Epidermal melanocyte (primary cell): ENCODE data around the gene TRPM7.
"Not testable (repeated sequence)": the region's sequence is repeated elsewhere in the genome, so short reads cannot be mapped to it uniquely, and the experiment has no call there.

Experiments used
- DNase-seq: peaks from one replicate; pipeline ENCODE4 v3.0.0; 2011; ENCODE audit warnings: low spot score; ENCODE audit not compliant: insufficient read length

TRPM7 gene

GRCh38 chr15:50686469-50687301 lies at the start of gene TRPM7:
TRPM7 (minus strand) TSS chr15:50686797; CDS start chr15:50686533, 264 bp downstream.
- peak; percentile 73 for DNase-seq

- DNase-seq, result no peak
Measured at GRCh38 chr15:50735156-50735555, 48.6 kb upstream of the TRPM7 start.

DNA sequence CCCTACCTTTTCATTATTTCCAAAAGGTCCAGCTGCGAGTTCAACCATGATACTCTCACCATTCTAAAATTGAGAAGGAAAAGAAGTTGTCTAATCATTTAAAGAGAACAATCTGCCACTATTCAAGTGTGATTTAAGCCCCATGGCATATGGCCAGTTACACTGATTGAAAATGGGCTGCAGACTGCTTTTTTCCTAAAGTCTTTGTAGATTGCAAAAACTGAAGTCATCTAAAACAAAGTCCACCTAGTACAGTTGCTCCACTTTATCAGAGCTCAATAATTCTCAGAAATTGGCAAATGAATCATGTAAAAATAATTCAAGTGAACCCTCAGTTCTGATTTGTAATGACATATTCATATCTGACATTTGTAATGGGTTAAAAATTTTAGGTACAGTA lies 39.7 kb upstream of the TRPM7 start:
- no peak for DNase-seq

- DNase-seq, result no peak
Measured at GRCh38 chr15:50718700-50719125, 32.1 kb upstream of the TRPM7 start.

GRCh38 chr15:50712018-50712417 lies 25.4 kb upstream of the TRPM7 start:
- DNase-seq, result no peak

DNA sequence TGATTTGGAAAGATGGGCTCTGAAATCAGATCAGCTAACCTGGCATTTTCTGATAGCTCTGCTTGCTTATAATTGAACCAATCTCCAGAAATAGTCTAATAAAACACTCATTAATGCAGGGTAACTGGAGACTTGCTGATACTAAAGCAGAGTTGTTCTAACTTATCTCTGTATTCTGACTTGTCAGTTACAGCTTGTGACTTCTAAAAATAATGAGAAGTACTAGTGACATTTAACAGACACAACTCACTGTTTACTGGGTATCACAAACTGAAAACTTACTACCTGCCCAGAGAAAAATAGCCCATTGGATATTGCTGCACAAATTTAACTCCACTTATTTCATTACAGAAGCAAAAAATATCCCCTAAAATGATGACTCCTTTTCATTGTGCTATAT lies 24.0 kb upstream of the TRPM7 start:
- DNase-seq, result no peak

GRCh38 chr15:50707878-50708427 lies 21.4 kb upstream of the TRPM7 start:
- DNase-seq, result no peak

DNA sequence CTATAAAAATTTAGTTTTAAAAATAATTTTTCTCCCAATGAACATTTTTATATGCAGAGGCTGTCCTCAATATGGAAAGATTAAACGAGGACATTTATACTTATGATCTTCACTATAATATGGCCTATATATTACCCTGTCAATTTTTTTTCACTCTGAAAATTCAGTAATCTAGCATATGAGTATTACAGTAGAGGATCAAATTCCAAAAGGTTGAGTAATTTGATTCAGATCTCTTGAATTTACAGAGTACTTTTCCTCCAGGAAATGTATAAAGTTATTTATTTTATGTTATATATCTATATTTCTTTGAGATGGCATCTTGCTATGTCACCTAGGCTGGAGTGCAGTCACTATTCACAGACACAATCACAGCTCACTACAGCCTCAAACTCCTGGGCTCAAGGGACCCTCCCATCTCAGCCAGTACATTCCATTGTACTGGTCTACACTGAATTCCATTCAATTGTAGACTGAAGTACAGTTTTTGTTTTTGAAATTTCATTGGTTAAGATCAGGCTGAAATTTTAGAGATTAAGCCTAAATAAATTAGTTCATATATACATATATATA lies 16.3 kb upstream of the TRPM7 start:
- no peak for DNase-seq

- no peak for DNase-seq
Measured at GRCh38 chr15:50698101-50698500, 11.5 kb upstream of the TRPM7 start.

DNA sequence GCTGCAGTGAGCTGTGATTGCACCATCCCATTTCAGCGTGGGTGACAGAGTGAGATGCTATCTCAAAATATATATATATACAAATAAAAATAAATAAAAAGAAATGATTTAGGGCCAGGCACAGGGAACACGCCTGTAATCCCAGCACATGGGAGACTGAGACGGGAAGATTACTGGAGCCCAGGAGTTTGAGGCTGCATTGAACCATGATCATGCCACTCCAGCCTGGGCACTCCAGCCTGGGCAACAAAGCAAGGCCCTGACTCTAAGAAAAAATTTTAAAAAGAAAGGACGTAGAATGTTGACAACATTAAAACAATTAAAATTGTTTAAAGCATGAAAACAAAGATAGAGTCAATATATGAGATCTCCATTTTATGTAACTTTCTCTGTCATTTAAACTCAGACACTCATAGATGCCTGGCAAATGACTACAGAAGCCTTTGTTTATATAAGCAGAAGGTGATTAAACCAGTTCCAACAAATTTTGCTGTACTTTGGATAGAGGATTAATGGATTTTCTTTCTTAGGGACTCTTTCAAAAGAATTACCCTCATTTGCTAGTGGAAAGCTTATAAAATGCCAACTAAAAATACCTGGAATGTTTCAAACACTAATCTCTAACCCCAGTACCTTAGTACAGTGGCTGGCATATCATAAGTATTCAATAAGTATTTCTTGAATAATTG lies 10.7 kb upstream of the TRPM7 start:
- DNase-seq, result no peak

DNA sequence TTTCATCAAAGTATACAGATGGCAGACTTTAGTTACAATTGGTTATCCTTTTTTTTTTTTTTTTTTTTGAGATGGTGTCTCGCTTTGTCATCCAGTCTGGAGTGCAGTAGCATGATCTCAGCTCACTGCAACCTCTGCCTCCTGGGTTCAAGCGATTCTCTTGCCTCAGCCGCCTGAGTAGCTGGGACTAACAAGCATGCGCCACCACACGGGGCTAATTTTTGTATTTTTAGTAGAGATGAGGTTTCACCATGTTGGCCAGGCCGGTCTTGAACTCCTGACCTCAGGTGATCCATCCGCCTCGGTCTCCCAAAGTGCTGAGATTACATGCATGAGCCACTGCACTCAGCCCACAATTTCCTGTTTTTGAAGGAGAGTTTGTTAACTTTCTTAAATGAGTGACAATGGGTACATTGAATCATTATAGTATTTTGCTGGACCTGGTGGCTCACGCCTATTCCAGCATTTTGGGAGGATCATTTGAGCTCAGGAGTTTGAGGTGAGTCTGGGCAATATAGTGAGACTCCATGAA lies 8.1 kb upstream of the TRPM7 start:
- not testable (repeated sequence) for DNase-seq

DNA sequence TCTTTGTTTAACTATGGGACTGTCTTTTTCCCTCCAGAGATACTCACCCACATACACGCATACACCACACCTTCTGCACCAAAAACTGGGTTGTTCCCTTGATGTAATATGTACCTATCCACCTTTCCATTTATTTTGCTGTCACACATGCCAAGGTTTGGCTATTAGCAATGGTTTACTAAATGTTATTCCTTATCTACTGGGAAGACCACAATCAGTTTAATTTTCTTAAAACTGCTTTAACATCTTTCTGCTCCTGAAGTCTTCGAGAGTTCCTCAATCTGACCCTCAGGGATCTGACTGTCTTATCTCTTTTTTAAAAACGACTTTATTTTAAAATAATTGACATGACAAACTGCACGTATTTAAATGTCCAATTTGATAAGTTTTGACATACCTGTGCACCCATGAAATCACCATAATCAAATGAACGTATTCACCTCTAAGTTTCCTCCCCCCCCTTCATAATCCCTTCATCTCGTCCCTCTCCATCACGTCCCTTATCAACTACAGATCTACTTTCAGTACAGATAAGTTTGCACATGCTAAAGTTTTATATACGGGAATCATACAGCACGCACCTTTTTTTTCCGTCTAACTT lies 805 bp upstream of the TRPM7 start:
- DNase-seq, result no peak

DNA sequence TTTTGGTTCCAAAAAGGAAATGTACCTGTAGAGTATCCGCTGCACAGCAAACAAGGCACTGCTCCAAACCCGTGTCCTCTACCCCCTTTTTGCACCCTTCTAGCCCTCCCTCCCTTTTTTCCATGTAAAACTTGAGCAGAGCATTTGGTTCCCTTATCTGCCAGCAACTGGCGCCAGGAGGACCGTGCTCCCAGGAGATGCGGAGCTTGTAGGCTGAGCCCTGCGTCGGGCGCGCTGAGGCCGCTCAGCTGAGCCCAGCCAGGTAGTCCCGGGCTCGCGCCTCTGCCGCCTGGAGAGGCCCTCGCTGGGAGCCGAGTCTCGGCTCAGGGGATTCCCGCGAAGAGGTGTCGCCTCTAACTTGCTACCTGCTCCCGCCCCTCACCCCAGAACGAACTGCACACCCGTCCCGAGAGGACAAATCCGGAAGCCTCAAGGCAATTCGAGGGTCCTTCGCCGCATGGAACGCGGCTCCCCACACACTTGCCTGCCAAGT lies 575 bp downstream of the TRPM7 start:
- DNase-seq, result no peak

DNA sequence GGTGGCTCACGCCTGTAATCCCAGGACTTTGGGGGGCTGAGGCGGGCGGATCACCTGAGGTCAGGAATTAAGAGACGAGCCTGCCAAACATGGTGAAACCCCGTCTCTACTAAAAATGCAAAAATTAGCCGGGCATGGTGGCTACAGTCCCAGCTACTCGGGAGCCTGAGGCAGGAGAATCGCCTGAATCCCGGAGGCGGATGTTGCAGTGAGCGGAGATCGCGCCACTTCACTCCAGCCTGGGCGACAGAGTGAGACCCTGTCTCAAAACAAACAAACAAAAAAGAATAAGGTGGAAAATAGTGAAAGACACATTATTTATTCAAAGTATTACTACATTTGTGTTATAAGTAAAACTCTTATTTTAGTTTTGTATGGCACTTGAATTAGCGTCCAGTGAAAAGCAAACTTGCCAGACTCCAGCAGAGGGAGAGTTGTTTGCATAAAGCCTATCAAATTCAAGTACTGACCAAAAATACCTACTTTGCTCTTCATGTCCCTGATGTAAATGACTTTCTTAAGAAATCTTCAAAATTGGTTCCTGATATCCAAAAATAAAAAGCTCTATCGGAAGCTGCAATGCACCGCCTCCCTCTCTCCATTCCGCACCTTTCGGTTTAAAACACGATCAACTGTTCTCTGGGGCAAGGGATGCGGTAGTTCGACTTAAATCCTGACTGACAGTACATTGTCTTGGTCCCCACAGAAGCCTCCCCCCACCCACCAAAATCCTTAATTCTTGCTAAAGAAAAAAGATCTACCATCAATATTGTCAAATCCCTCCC lies 1.2 kb downstream of the TRPM7 start:
- DNase-seq, result no peak

DNA sequence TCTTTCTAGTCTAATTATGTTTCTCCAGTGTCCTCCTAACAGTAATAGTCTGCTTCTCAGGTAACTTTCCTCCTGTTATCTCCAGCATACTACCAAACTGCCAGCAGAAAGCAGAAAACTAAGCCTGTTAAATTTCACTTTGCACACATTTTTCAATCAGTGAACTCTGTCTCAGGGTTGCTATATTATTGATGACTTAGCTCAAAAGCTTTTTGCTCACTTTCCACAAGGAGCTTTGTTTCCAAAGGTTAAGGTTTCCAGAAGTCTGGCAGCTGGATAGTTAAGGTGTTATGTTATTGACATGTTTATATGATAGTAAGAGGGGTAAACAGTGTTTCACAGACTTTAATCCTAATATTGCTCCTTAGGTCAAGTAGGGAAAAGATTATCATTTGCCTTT lies 5.1 kb downstream of the TRPM7 start:
- DNase-seq, result no peak

DNA sequence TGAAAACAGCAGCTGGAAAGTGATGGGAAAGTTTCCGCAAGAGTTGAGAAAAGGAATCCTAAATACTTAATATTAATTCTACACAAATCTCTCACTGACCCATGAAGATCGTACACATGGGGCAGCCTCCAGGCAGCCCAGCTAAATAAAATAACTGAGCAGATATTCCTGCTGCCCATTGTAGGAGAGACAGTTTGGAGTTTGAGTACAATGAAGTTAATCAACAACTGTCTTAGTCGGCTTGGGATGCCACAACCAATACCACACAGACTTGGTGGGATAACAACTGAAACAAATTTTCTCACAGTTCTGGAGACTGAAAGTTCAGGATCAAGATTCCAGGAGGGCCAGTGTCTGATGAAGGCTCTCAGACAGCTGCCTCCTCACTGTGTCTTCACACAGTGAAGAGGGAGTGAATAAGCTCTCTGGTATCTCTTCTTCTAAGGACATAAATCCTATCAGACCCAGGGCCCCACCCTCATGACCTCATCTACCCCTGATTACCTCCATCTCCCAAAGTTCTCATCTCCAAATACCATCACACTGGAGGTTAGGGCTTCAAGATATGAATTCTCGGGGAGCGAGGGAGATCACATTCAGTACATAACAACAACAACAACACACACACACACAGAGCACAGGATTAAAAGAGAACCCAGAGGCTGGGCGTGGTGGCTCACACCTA lies 9.7 kb downstream of the TRPM7 start:
- DNase-seq, result no peak

DNA sequence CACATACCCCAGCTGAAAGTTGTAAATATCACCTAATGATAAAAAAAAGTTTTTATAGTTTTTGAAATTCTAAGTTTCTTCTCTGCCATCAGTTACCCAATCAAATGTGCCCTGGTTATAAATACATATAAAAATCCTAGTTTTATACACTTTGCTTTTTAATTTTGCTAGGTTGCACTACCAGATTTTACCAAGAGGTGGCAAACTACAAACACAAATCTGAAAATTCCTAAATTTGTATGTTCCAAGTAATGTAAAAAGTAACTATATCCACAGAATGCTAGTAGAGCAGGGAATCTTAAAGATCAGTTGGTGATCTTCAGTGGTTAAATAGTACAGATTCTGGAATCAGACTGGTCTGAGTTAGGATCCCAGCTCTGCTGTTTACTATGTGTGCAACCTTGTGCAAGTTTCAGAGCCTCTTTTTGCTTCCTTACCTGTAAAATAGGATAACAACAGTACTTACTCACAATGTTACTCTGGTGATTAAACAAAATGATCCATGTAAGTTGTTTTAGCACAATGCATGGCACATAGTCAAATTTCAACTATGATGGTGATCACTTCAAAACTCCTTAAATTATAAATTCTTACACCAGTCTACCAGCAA lies 11.0 kb downstream of the TRPM7 start:
- DNase-seq, result no peak

GRCh38 chr15:50670115-50670514 lies 16.5 kb downstream of the TRPM7 start:
- no peak for DNase-seq

GRCh38 chr15:50669611-50670010 lies 17.0 kb downstream of the TRPM7 start:
- no peak for DNase-seq
